PFSK-1 (cell line): Measurements from ENCODE around the gene TBCD.

Experiments used
- FOXP2 ChIP-seq: optimal IDR thresholded peaks from 2 replicates; pipeline ENCODE3; 2011; ENCODE audit warnings: borderline replicate concordance, control low read depth, inconsistent platforms; ENCODE audit not compliant: insufficient read depth; ENCODE audit errors: extremely low read length, extremely low read depth
- POLR2AphosphoS5 ChIP-seq: IDR thresholded peaks from 2 replicates; pipeline ENCODE4 v1.6.1; 2012; ENCODE audit warnings: low read depth, mild to moderate bottlenecking, control low read depth, low read length, moderate library complexity
- SIN3A ChIP-seq: IDR thresholded peaks from 2 replicates; pipeline ENCODE4 v1.6.1; 2012; ENCODE audit warnings: mild to moderate bottlenecking, low read length, moderate library complexity, borderline replicate concordance; ENCODE audit not compliant: insufficient read depth
- TAF1 ChIP-seq: IDR thresholded peaks from 2 replicates; pipeline ENCODE4 v1.6.1; 2012; ENCODE audit warnings: low read length, control low read depth, borderline replicate concordance; ENCODE audit not compliant: insufficient read depth
- TF ChIP-seq, protein P1 (sequence below), 2 experiments: IDR thresholded peaks; 2 replicates each; pipeline versions ENCODE4 v1.6.1 to v1.8.0; 2011 to 2012; ENCODE audit warnings: low read depth in 2 of 2, low read length in 2 of 2, control low read depth in 1 of 2, inconsistent platforms in 1 of 2, mild to moderate bottlenecking in 1 of 2, moderate library complexity in 1 of 2; ENCODE audit not compliant: insufficient read depth in 1 of 2

TBCD gene

GRCh38 chr17:82782657-82783207 lies 30.9 kb downstream of the TBCD start:
- TF ChIP-seq POLR2AphosphoS5, result no peak
- TF ChIP-seq FOXP2, result peak; percentile 80

DNA sequence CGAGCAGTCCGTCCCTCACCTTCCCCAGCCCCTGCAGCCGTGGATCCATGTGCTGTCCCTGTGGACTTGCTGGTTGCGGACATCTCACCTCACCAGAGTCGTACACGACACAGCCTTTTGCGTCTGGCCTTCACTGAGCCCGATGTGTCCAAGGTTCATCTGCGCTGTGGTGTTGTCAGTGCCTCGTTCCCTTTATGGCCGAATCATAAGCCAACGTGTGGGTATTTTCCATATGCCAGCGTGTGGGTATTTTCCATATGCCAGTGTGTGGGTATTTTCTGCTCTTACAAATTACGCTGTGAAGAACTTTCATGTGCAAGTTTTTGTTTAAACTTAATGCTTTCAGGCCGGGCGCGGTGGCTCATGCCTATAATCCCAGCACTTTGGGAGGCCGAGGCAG lies 31.6 kb downstream of the TBCD start:
- TF ChIP-seq FOXP2 (no peak), SIN3A (no peak), TAF1 (no peak), POLR2AphosphoS5 (no peak)
- TF ChIP-seq, protein P1, sequence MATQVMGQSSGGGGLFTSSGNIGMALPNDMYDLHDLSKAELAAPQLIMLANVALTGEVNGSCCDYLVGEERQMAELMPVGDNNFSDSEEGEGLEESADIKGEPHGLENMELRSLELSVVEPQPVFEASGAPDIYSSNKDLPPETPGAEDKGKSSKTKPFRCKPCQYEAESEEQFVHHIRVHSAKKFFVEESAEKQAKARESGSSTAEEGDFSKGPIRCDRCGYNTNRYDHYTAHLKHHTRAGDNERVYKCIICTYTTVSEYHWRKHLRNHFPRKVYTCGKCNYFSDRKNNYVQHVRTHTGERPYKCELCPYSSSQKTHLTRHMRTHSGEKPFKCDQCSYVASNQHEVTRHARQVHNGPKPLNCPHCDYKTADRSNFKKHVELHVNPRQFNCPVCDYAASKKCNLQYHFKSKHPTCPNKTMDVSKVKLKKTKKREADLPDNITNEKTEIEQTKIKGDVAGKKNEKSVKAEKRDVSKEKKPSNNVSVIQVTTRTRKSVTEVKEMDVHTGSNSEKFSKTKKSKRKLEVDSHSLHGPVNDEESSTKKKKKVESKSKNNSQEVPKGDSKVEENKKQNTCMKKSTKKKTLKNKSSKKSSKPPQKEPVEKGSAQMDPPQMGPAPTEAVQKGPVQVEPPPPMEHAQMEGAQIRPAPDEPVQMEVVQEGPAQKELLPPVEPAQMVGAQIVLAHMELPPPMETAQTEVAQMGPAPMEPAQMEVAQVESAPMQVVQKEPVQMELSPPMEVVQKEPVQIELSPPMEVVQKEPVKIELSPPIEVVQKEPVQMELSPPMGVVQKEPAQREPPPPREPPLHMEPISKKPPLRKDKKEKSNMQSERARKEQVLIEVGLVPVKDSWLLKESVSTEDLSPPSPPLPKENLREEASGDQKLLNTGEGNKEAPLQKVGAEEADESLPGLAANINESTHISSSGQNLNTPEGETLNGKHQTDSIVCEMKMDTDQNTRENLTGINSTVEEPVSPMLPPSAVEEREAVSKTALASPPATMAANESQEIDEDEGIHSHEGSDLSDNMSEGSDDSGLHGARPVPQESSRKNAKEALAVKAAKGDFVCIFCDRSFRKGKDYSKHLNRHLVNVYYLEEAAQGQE (IDR thresholded peaks at IDR 0.05; ENCODE audit: insufficient read depth in 1 of 2, low read depth in 2 of 2, low read length in 2 of 2), result no peak

DNA sequence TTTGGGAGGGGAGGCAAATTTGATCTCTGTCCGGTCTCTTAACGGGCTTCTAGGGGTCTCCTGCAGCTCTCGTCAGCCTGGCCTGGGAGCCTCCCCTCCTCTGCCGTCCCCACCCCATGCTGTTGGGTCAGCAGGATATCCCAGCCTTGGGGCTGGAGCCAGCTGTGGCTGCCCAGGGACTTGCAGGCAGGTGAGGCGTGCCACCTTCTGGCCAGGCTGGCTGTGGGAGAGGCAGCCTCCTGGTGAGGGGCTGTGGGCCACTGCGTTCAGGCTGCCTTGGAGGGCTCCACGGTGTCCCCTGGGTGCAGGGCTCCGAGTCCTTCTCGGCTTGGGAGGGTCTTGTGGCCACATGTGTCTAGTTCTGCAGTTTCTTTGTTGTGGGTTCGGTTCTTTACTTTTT lies 34.6 kb downstream of the TBCD start:
- TF ChIP-seq POLR2AphosphoS5, result no peak
- no peak for TF ChIP-seq SIN3A
- TF ChIP-seq, protein P1 (IDR thresholded peaks at IDR 0.05; ENCODE audit: insufficient read depth in 1 of 2, low read depth in 2 of 2, low read length in 2 of 2), result no peak
- no peak for TF ChIP-seq TAF1
- TF ChIP-seq FOXP2, result no peak

- TF ChIP-seq, protein P1 (IDR thresholded peaks at IDR 0.05; ENCODE audit: insufficient read depth in 1 of 2, low read depth in 2 of 2, low read length in 2 of 2), result no peak
- no peak for TF ChIP-seq FOXP2
- TF ChIP-seq SIN3A, result no peak
- no peak for TF ChIP-seq POLR2AphosphoS5
- TF ChIP-seq TAF1, result no peak
Measured at GRCh38 chr17:82787081-82787848, 35.4 kb downstream of the TBCD start.

DNA sequence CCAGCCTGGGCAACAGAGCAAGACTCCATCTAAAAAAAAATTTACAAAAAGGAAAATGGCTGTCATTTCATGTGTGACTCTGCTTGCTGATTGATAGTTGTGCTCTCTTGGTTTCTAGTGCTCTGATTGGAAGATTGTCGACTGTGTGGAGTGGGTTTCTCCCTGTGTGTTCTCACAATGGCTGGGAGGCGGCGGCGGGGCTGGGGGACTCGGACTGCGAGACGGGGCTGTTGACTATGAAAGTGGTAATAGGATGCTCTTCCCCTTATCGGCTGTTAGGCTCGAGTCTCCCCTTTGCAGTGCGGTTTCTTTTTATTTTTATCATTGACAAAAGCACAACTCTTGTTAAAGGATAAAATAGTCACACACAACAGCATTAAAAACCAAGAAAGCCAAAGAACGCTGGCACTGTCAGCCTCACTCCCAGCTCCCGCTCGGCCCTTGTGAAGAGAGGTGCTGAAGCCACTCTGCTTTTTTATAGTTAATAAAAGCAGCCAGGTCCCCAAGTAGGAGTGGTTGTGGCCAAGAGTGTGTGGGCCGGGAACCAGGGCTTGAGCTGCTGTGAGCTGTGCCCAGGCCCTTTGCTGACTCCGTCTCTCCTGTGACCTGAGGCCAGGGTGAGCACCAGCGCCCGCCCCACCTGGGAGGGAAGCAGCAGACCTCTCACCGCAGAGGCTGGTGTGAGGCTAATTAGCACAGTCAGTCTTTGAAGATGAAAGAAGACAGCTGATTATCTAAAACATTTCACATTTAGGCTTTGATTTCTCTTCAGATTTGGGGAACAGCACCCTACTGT lies 36.5 kb downstream of the TBCD start:
- no peak for TF ChIP-seq TAF1
- TF ChIP-seq FOXP2, result no peak
- no peak for TF ChIP-seq SIN3A
- TF ChIP-seq, protein P1 (IDR thresholded peaks at IDR 0.05; ENCODE audit: insufficient read depth in 1 of 2, low read depth in 2 of 2, low read length in 2 of 2), result no peak
- no peak for TF ChIP-seq POLR2AphosphoS5
